Ecto neural progenitor cell (in vitro differentiated cells): ENCODE results near the gene ZNF837.
"Not testable (repeated sequence)": the region's sequence is repeated elsewhere in the genome, so short reads cannot be mapped to it uniquely, and the experiment has no call there.

Experiments used
- DNase-seq: peaks from one replicate; pipeline ENCODE4 v3.0.0-alpha.2; 2018; ENCODE audit warnings: low spot score

ZNF837 gene

GRCh38 chr19:58395979-58396627, 15.3 kb upstream of the ZNF837 start:
- DNase-seq, result no peak

GRCh38 chr19:58395220-58395978, 14.6 kb upstream of the ZNF837 start, which contains the start of gene RNF225:
TSS of gene RNF225 (plus strand) at chr19:58395656. CDS start at chr19:58396090, 434 bp downstream.
- no peak for DNase-seq

GRCh38 chr19:58394821-58395219, 14.0 kb upstream of the ZNF837 start:
- DNase-seq, result no peak

GRCh38 chr19:58393725-58394033, 12.8 kb upstream of the ZNF837 start:
- no peak for DNase-seq

- no peak for DNase-seq
Observed at GRCh38 chr19:58392945-58393724, 12.3 kb upstream of the ZNF837 start.

GRCh38 chr19:58388175-58388526, 7.3 kb upstream of the ZNF837 start:
- DNase-seq, result no peak

- DNase-seq, result peak; percentile 45
Observed at GRCh38 chr19:58387338-58388174, 6.7 kb upstream of the ZNF837 start.

GRCh38 chr19:58386576-58387337, 5.9 kb upstream of the ZNF837 start, which contains the start of gene RPS5:
TSS of gene RPS5 (plus strand) at chr19:58387269. CDS start at chr19:58388138, 869 bp downstream.
- peak; percentile 94 for DNase-seq

GRCh38 chr19:58385891-58386575, 5.2 kb upstream of the ZNF837 start:
- DNase-seq, result no peak

GRCh38 chr19:58385313-58385890, 4.6 kb upstream of the ZNF837 start:
- no peak for DNase-seq

GRCh38 chr19:58382997-58383603, 2.3 kb upstream of the ZNF837 start:
- no peak for DNase-seq

GRCh38 chr19:58381460-58382212, 806 bp upstream of the ZNF837 start:
- DNase-seq, result no peak

GRCh38 chr19:58380037-58380661, 681 bp downstream of the ZNF837 start:
- DNase-seq, result no peak

GRCh38 chr19:58379246-58379645, 1.6 kb downstream of the ZNF837 start:
- DNase-seq, result no peak

- not testable (repeated sequence) for DNase-seq
Observed at GRCh38 chr19:58376724-58377123, 4.1 kb downstream of the ZNF837 start.

- no peak for DNase-seq
Observed at GRCh38 chr19:58374200-58374599, 6.6 kb downstream of the ZNF837 start.

- no peak for DNase-seq
Observed at GRCh38 chr19:58372311-58373133, 8.3 kb downstream of the ZNF837 start.
